ENCODE data around the gene BCL11A.

Gene BCL11A

DNA sequence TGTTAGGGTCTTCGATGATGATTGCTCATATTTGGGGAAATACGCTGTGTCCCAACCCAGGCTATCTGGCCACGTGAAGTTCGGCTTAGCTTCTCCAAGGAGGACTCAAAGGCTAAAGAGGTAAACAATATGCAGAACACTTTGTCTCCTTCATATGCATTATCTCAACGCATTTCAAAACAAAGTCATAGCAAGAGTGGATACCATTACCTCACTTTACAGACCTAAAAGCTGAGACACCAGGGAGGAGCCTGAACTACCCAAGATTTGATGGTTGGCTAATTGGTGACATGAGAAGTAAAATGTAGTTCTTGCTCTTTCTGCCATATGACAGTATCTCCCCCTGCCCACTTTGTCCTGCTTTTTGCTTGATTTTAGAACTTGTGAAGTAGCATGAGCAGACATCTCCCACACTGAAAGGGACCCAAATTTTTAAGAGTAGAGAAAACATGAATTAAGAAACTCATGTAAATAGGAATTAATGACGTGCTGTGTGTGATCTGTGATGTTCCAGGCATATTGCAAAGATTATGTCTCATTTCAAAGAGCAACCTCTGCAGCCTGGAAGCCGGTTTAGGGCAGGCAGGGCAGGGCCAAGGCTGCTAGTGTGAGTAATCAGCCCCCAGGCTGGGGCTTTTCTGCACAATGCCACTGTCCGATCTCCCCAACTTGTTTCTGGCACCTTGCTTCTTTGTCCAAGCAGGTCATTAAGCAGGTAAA, 144.5 kb downstream of the BCL11A start:
- no peak for DNase-seq (ENCODE audit: low read depth in 2 of 2)

DNA sequence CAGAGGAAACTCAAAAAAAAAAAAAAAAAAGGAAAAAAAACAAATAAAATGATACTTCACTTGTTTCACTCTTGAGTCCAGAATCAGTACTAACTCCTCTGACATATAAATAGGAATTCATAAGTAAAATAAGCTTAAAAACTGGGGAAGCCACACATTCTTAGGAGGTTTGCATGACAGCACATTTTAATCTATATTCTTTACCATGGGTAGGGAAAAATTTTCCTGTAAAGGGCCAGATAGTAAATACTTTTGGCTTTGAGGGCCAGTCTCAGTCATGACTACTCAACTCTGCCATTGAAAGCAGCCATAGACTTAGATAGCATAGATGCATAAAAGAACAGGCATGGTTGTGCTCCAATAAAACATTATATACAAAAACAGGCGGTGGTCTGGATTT, 145.2 kb downstream of the BCL11A start:
- DNase-seq (ENCODE audit: low read depth in 2 of 2), result no peak

DNA sequence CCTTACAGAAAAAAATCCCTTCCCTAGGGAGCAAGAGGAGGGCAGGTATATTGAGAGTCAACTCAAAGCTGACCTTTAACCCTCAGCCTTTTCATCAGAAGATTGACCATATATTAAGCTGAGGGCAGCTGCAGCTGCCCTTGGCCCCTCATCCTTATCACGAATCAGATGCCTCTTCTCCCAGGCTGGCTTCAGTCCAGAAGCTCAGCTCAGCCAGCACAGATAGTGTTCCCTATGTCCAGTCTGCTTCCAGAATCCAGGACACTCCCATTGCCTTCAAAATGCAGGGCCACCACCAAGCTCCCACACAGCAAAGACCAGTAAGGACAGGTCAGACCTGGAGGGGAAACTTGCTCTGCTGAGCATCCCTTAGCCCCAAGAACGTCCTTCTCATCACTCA, 146.1 kb downstream of the BCL11A start:
- DNase-seq (ENCODE audit: low read depth in 2 of 2), result no peak

DNA sequence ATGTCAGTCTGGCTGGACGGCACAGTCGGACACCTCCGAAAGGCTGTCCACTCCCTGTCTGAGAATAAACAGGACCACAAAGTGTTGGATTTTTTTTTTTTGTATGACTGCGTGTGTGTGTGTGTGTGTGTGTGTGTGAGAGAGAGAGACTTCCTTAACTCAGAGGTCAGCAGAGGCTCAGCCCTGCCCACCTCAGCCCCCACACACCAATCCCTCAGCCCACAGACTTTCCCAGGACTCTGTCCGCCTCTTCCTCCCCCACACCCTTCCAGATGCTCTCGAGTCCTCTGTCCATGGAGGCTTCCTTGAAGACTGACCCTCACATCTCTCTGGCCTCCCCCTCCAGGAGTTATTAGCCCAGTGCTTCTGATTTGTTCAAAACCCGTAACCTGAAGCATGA, 147.3 kb downstream of the BCL11A start:
- no peak for DNase-seq (ENCODE audit: low read depth in 2 of 2)

DNA sequence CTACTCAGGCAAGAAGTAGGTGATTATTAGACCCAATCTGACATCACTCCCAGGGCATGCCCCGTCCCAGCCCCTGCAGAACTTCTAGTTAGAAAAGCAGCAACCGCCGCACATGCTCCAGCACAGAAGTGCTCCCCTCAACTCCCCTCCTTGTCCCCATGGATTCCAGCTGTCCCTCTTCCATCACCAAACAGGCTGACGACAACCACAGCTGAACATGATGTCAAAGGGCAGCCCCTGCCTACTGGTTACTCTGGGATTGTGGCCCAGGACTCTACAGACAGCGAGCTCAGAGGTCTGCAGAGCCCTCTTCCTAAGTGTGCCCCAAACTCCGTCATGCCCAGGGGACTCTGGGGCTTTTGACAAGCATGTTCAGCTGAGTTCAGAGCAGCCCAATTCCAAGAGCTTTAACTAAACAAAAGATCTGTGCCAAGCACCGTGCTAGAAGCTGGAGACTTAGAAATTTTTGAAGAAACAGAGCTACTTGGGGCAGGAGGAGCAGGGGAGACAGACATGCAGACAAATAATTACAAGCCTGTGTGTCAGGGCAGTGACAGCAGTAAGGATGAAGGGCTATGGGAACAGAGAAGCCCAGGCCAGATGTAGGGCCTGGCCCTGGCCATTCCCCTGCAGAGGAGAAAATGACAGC, 148.1 kb downstream of the BCL11A start:
- no peak for DNase-seq (ENCODE audit: low read depth in 2 of 2)

Data from stimulated activated CD8-positive, alpha-beta memory T cell treated with anti-CD3 and anti-CD28 coated beads, Interleukin-7, amount 100 ng/mL, for 4 hours (primary cell).